ENCODE measurements around the gene SLC9C2.
"Not testable (repeated sequence)": the region's sequence is repeated elsewhere in the genome, so short reads cannot be mapped to it uniquely, and the experiment has no call there.

The SLC9C2 gene

DNA sequence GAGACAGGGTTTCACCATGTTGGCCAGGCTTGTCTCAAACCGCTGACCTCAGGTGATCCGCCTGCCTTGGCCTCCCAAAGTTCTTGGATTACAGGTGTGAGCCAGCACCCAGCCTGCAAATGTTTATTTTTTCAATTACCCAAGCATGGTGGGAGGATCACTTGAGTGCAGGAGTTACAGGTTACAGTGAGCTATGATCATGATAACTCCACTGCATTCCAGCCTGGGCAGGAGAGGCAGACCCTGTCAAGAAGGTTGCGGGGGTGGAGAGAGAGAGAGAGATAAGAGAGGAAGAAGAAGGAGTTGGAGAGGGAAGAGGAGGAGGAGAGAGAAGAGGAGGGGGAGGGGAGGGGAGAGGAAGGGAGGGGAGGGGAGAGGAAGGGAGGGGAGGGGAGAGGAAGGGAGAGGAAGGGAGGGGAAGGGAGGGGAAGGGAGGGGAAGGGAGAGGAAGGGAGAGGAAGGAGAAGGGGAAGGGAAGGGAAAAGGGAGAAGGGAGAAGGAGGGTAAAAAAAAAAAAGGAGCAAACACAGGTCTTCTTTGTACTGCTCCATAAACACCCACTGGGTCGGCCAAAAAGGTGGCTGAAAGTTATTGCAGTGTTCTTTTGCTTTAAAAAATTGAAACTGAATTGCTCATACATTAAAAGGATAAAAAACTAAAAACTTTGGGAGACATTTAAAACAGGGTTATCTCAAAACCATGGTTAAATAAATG lies 5.8 kb upstream of the SLC9C2 start:
- TF ChIP-seq, protein P1, sequence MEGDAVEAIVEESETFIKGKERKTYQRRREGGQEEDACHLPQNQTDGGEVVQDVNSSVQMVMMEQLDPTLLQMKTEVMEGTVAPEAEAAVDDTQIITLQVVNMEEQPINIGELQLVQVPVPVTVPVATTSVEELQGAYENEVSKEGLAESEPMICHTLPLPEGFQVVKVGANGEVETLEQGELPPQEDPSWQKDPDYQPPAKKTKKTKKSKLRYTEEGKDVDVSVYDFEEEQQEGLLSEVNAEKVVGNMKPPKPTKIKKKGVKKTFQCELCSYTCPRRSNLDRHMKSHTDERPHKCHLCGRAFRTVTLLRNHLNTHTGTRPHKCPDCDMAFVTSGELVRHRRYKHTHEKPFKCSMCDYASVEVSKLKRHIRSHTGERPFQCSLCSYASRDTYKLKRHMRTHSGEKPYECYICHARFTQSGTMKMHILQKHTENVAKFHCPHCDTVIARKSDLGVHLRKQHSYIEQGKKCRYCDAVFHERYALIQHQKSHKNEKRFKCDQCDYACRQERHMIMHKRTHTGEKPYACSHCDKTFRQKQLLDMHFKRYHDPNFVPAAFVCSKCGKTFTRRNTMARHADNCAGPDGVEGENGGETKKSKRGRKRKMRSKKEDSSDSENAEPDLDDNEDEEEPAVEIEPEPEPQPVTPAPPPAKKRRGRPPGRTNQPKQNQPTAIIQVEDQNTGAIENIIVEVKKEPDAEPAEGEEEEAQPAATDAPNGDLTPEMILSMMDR (IDR thresholded peaks at IDR 0.05; ENCODE audit: insufficient read depth, low read length, poor library complexity, severe bottlenecking), result no peak
- H3K27me3 ChIP-seq (replicated peaks; ENCODE audit: control insufficient read depth, insufficient read depth, low read length), result no peaks in the 10 kb centered on the region
- no peaks in the 10 kb centered on the region for H3K36me3 ChIP-seq (ENCODE audit: control insufficient read depth, insufficient read depth, low read length)
- H3K4me3 ChIP-seq (replicated peaks; ENCODE audit: low read depth, low read length), result no peak overlapping the region
- DNase-seq (ENCODE audit: extremely low read depth, insufficient read length), result no peak

DNA sequence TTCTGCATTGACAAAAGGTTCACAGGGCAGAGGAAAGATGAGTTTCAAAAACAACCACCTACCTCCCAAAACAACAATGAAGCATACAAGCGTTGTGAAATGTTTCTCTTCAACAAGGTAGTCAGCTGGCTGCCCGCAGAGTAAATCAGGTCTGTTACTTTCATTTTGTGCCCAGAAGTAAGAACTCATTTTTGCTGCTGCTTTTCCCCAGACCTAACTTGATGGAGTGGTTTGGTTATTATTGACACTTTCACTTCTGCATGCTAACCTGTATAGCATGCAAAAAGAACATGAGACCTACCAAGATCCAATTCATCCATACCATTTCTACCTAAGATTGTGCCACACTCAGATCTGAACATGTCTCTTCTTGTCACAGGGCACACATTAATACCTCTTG lies 1.3 kb downstream of the SLC9C2 start:
- TF ChIP-seq, protein P1 (IDR thresholded peaks at IDR 0.05; ENCODE audit: insufficient read depth, low read length, poor library complexity, severe bottlenecking), result no peak
- peak; percentile 13 for DNase-seq (ENCODE audit: extremely low read depth, insufficient read length)
- Histone ChIP-seq H3K4me3 (replicated peaks; ENCODE audit: low read depth, low read length) (no peak overlapping the region), H3K36me3 (ENCODE audit: control insufficient read depth, insufficient read depth, low read length) (no peaks in the 10 kb centered on the region), H3K27me3 (replicated peaks; ENCODE audit: control insufficient read depth, insufficient read depth, low read length) (no peaks in the 10 kb centered on the region)

DNA sequence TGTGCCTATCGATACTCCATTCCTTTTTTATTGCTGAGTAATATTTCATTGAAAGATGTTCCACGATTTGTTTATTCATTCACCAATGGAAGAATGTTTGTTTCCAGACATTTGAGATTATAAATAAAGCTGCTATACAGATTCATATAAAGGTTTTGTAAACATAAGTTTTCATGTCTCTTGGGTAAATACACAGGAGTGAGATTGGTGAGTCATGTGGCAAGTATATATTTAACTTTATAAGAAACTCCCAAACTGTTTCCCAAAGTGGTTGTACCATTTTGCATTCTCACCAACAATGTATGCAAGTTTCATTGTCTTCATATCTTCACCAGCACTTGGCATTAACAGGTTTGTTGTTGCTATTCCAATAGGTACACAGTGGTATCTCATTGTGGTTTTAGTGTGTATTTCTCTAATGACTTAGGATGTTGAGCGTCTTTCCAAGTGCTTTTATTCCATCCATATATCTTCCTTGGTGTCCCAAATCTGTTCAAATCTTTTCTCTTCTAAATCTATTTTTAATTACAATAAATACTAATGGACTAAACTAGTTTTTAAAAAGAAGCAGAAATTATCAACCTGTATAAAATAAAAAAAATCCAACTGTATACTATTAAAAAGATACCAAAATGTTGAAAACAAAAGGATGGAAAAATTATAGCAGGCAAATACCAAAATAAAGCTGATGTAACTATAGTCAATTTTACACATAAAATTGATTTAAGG lies 6.6 kb downstream of the SLC9C2 start:
- Histone ChIP-seq H3K4me3 (replicated peaks; ENCODE audit: low read depth, low read length) (no peak overlapping the region), H3K27me3 (replicated peaks; ENCODE audit: control insufficient read depth, insufficient read depth, low read length) (no peaks in the 10 kb centered on the region), H3K36me3 (ENCODE audit: control insufficient read depth, insufficient read depth, low read length) (no peaks in the 10 kb centered on the region)
- TF ChIP-seq, protein P1 (IDR thresholded peaks at IDR 0.05; ENCODE audit: insufficient read depth, low read length, poor library complexity, severe bottlenecking), result no peak
- DNase-seq (ENCODE audit: extremely low read depth, insufficient read length), result no peak

DNA sequence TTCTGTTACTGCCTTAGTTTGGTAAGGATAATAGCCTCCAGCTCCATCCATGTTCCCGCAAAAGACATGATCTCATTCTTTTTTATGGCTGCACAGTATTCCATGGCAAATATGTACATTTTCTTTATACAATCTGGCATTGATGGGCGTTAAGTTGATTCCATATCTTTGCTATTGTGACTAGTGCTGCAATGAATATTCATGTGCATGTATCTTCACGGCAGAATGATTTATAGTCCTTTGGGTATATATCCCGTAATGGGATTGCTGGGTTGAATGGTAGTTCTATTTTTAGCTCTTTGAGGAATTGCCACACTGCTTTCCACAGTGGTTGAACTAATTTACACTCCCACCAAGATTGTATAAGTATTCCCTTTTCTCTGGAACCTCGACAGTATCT lies 11.7 kb downstream of the SLC9C2 start:
- DNase-seq (ENCODE audit: extremely low read depth, insufficient read length); H3K36me3 ChIP-seq (ENCODE audit: control insufficient read depth, insufficient read depth, low read length); H3K27me3 ChIP-seq (replicated peaks; ENCODE audit: control insufficient read depth, insufficient read depth, low read length); H3K4me3 ChIP-seq (replicated peaks; ENCODE audit: low read depth, low read length): not testable (repeated sequence)

DNA sequence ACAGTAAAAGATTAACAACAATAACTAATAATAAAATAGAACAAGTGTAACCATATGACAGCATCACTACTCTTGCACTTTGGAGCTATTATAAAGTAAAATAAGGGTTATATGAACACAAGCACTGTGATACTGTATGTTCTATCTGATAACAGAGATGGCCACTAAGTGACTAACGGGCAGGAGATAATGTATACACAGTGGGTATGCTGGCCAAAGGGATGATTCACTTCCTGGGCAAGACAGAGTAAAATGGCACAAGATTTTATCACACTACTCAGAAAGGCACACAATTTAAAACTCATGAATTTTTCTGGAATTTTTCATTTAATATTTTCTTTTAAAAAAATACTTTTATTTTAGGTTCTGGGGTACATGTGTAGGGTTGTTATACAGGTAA lies 12.3 kb downstream of the SLC9C2 start:
- TF ChIP-seq, protein P1 (IDR thresholded peaks at IDR 0.05; ENCODE audit: insufficient read depth, low read length, poor library complexity, severe bottlenecking), result no peak
- H3K36me3 ChIP-seq (ENCODE audit: control insufficient read depth, insufficient read depth, low read length), result no peaks in the 10 kb centered on the region
- no peaks in the 10 kb centered on the region for H3K27me3 ChIP-seq (replicated peaks; ENCODE audit: control insufficient read depth, insufficient read depth, low read length)
- DNase-seq (ENCODE audit: extremely low read depth, insufficient read length), result no peak
- no peak overlapping the region for H3K4me3 ChIP-seq (replicated peaks; ENCODE audit: low read depth, low read length)

- no peak for DNase-seq (ENCODE audit: extremely low read depth, insufficient read length)
- no peaks in the 10 kb centered on the region; the same call in none of the 2 replicates for H3K27me3 ChIP-seq (replicated peaks; ENCODE audit: control insufficient read depth, insufficient read depth, low read length)
Observed at GRCh38 chr1:173581383-173582079, 21.3 kb downstream of the SLC9C2 start.

More at GRCh38 chr1:173581383-173582079, 21.3 kb downstream of the SLC9C2 start:
- TF ChIP-seq, protein P1 (IDR thresholded peaks at IDR 0.05; ENCODE audit: insufficient read depth, low read length, poor library complexity, severe bottlenecking), result no peak
- Histone ChIP-seq H3K4me3 (replicated peaks; ENCODE audit: low read depth, low read length) (no peak overlapping the region), H3K36me3 (ENCODE audit: control insufficient read depth, insufficient read depth, low read length) (no peaks in the 10 kb centered on the region)
